Fibroblast of pulmonary artery (primary cell): ENCODE data around the gene PRRC2B.

Source experiments
- DNase-seq: peaks from one replicate; pipeline ENCODE4 v3.0.0-alpha.2; 2010; ENCODE audit warnings: low read depth
- H3K4me3 ChIP-seq: replicated peaks from 2 replicates; pipeline ENCODE4 v1.5.1; 2011; ENCODE audit warnings: low read depth, mild to moderate bottlenecking, control low read depth, low read length, moderate library complexity
- TF ChIP-seq, protein P1 (sequence below): IDR thresholded peaks from 2 replicates; pipeline ENCODE4 v1.5.1; 2011; ENCODE audit warnings: mild to moderate bottlenecking, control low read depth, low read length, inconsistent platforms; ENCODE audit errors: missing control alignments

The PRRC2B gene

DNA sequence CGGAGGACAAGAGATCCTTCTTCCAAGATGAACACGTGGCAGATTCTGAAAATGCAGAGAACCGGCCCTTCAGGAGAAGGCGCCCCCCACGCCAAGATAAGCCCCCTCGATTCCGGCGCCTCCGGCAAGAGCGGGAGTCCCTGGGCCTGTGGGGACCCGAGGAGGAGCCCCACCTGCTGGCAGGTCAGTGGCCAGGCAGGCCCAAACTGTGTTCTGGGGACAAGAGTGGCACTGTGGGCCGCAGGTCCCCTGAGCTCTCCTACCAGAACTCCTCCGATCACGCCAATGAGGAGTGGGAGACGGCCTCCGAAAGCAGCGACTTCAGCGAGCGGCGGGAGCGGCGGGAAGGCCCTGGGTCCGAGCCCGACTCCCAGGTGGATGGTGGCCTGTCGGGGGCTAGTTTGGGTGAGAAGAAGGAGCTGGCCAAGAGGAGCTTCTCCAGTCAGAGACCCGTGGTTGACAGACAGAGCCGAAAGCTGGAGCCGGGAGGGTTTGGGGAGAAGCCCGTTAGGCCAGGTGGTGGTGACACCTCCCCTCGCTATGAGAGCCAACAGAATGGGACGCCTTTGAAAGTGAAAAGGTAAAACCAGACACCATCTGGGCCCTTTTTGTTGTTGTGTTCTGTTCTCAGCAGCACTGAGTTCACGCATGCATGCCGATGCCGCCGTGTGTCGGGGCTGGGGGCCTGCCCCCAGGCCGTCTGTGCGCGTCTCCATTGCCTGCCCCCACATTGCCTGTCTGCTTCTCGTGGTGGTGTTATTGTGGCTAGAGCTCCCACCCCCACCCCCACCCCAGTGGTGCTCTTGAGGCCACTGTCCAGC, 82.3 kb downstream of the PRRC2B start:
- TF ChIP-seq, protein P1, sequence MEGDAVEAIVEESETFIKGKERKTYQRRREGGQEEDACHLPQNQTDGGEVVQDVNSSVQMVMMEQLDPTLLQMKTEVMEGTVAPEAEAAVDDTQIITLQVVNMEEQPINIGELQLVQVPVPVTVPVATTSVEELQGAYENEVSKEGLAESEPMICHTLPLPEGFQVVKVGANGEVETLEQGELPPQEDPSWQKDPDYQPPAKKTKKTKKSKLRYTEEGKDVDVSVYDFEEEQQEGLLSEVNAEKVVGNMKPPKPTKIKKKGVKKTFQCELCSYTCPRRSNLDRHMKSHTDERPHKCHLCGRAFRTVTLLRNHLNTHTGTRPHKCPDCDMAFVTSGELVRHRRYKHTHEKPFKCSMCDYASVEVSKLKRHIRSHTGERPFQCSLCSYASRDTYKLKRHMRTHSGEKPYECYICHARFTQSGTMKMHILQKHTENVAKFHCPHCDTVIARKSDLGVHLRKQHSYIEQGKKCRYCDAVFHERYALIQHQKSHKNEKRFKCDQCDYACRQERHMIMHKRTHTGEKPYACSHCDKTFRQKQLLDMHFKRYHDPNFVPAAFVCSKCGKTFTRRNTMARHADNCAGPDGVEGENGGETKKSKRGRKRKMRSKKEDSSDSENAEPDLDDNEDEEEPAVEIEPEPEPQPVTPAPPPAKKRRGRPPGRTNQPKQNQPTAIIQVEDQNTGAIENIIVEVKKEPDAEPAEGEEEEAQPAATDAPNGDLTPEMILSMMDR = peak; percentile 35
- H3K4me3 ChIP-seq = no peak overlapping the region
- DNase-seq = no peak

DNA sequence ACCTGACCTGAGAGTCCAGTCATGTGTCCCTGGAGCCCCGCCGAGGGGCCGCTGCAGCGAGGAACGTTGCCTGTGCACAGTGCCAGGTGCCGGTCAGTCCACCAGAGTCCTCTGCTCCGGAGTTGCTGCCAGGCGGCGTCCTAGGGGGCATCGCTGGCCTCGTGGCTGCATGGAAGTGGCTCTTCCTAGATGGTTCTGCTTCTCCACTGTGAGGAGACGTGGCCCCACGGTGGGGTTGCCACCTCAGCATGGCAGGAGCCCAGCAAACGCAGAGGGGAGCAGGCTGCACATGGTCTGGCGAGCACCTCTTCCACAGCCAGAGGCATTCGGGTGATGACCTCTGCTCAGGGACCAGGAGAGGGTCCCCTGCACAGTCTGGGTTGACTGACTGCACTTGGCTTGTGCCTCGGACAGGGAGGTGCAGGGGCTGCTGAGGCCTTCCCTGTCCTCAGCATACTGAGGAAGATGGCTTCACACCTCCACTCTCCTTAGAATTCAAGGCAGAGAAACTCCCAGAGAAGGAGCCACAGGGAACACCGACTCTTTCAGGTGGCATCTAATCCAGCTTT, 83.0 kb downstream of the PRRC2B start:
- TF ChIP-seq, protein P1 = no peak
- DNase-seq = no peak
- H3K4me3 ChIP-seq = no peak overlapping the region

DNA sequence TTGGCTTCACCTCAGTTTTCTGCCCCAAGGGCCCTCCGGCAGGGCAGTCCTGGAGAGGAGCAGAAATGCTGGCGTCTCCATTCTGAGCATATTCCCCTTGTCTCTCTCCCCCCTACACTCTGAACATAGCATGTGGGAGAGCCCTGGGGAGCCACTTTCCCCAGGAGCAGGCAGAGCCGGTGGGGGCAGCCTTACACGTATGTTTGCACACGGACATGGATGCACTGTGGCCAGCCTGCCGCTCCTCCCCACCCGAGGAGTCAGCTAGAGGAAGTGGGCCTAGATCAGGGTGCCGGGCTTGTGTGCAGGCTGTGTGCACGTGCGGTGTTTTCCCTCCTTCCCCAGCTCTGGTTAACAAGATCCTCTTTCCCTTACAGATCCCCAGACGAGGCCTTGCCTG, 83.5 kb downstream of the PRRC2B start:
- no peak for DNase-seq
- TF ChIP-seq, protein P1 = no peak
- no peak overlapping the region for H3K4me3 ChIP-seq

DNA sequence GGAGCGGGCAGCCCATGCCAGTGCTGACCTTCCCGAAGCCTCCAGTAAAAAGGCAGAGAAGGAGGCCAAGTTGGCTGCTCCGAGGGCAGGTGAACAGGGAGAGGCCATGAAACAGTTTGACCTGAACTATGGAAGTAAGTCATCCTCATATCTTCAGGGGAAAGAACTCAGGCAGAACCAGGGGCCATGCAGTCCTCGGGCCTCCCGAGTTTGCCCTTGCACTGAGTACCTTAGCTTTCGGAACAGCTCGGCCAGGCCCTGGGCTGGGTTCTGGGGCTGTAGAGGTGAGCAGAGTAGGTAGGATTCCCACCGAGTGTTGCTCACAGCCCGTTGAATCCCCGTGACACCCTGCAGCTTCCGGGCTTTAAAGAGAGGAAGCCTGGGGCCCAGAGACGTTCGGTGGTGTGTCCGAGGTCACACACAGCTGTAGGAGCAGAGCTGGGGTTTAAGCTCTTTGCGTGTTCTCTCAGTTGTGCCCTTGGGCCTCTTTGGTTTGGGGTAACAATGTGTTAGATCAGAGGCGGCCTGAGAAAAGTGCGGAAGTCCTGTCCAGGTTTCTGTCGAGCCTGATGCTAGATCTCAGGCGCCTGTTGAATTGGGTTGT, 84.0 kb downstream of the PRRC2B start:
- H3K4me3 ChIP-seq = no peak overlapping the region
- no peak for DNase-seq
- TF ChIP-seq, protein P1 = no peak

DNA sequence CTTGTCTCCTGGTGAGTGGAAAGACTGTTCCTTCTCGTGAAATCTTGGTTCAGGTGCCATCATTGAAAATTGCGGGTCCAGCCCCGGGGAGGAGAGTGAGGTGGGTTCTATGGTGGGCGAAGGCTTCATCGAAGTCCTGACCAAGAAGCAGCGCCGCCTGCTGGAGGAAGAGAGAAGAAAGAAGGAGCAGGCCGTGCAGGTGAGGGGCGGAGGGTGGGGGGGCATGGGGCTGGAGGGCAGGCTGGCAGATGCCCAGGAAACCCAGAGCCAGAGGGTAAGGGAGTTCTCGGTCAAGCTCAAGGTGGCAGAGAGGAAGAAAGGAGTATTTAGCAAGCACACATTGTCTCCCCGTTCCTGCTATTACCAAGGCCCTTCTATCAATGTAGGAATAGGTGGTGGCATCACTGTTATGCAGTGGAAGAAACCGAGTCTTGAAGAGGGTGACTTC, 84.6 kb downstream of the PRRC2B start:
- DNase-seq = peak; percentile 43
- H3K4me3 ChIP-seq = no peak overlapping the region
- TF ChIP-seq, protein P1 = peak; percentile 46

DNA sequence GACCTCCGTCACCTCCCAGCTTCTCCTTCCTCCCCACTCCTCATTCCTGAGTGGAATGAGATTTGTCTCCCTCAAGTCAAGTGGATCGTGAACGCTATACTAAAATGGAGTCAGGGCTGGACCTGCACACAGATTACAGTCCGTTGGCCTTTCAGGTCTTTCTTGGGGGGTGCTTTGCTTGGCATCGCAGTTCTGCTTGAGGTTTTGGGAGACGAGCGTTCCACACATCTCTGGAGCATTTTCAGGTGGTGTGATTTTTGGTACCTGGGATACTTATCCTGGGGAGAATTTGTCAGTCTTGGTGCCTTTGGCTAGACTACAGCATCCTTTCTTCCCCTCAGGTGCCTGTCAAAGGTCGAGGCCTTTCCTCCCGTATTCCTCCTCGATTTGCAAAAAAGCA, 85.0 kb downstream of the PRRC2B start:
- no peak for DNase-seq
- no peak overlapping the region for H3K4me3 ChIP-seq
- TF ChIP-seq, protein P1 = no peak
